Measurements from ENCODE around the gene NANS.

The NANS gene

GRCh38 chr9:98031169-98031568 lies 25.4 kb upstream of the NANS start:
- Histone ChIP-seq H3F3A (ENCODE audit: low read depth) (no peaks in the 10 kb centered on the region), H3K9me2 (replicated peaks; ENCODE audit: low read depth, low read length) (no peaks in the 10 kb centered on the region), H3K9me3 (ENCODE audit: insufficient read depth, low read depth, low read length) (no peaks in the 10 kb centered on the region), H3K4me2 (ENCODE audit: low read depth, low read length, poor library complexity, severe bottlenecking) (no peak overlapping the region), H3K4me3 (ENCODE audit: low read length, poor library complexity, severe bottlenecking) (no peak overlapping the region), H4K20me1 (ENCODE audit: insufficient read depth, low read length, poor library complexity, severe bottlenecking) (no peaks in the 10 kb centered on the region), H3K27me3 (ENCODE audit: insufficient read depth, low read length, poor library complexity, severe bottlenecking) (no peaks in the 10 kb centered on the region), H3K79me2 (ENCODE audit: insufficient read depth, low read length) (no peaks in the 10 kb centered on the region), H2AFZ (ENCODE audit: low read length) (no peak overlapping the region), H3K36me3 (ENCODE audit: insufficient read depth, low read length) (no peaks in the 10 kb centered on the region), H3K9ac (ENCODE audit: low read depth, low read length, poor library complexity, severe bottlenecking) (no peak overlapping the region), H3K4me1 (ENCODE audit: insufficient read depth, low read length, poor library complexity, severe bottlenecking) (peaks cover 2% of the 10 kb centered on the region)
- TF ChIP-seq CTCF (conservative IDR thresholded peaks at IDR 0.05; ENCODE audit: low read length) = no peak
- TF ChIP-seq EZH2phosphoT487 (IDR thresholded peaks at IDR 0.05; ENCODE audit: borderline replicate concordance) = no peak

GRCh38 chr9:98031935-98032334 lies 24.6 kb upstream of the NANS start:
- Histone ChIP-seq H4K20me1 (ENCODE audit: insufficient read depth, low read length, poor library complexity, severe bottlenecking) (no peaks in the 10 kb centered on the region), H3K9me2 (replicated peaks; ENCODE audit: low read depth, low read length) (no peaks in the 10 kb centered on the region), H3K9me3 (ENCODE audit: insufficient read depth, low read depth, low read length) (no peaks in the 10 kb centered on the region), H3K79me2 (ENCODE audit: insufficient read depth, low read length) (no peaks in the 10 kb centered on the region), H3K4me2 (ENCODE audit: low read depth, low read length, poor library complexity, severe bottlenecking) (no peak overlapping the region), H3K4me3 (ENCODE audit: low read length, poor library complexity, severe bottlenecking) (no peak overlapping the region), H3F3A (ENCODE audit: low read depth) (no peaks in the 10 kb centered on the region), H3K9ac (ENCODE audit: low read depth, low read length, poor library complexity, severe bottlenecking) (no peak overlapping the region), H3K4me1 (ENCODE audit: insufficient read depth, low read length, poor library complexity, severe bottlenecking) (peaks cover 2% of the 10 kb centered on the region), H2AFZ (ENCODE audit: low read length) (no peak overlapping the region), H3K36me3 (ENCODE audit: insufficient read depth, low read length) (no peaks in the 10 kb centered on the region), H3K27me3 (ENCODE audit: insufficient read depth, low read length, poor library complexity, severe bottlenecking) (no peaks in the 10 kb centered on the region)
- TF ChIP-seq CTCF (conservative IDR thresholded peaks at IDR 0.05; ENCODE audit: low read length) (no peak), EZH2phosphoT487 (IDR thresholded peaks at IDR 0.05; ENCODE audit: borderline replicate concordance) (no peak)

GRCh38 chr9:98034593-98035546 lies 21.7 kb upstream of the NANS start:
- Histone ChIP-seq H3K4me2 (ENCODE audit: low read depth, low read length, poor library complexity, severe bottlenecking) (peak overlapping the region; percentile 73), H3K9me3 (ENCODE audit: insufficient read depth, low read depth, low read length) (no peaks in the 10 kb centered on the region), H3K27me3 (ENCODE audit: insufficient read depth, low read length, poor library complexity, severe bottlenecking) (no peaks in the 10 kb centered on the region), H3K4me3 (ENCODE audit: low read length, poor library complexity, severe bottlenecking) (peak overlapping the region; percentile 62), H2AFZ (ENCODE audit: low read length) (peak overlapping the region; percentile 84), H3K79me2 (ENCODE audit: insufficient read depth, low read length) (no peaks in the 10 kb centered on the region), H3K4me1 (ENCODE audit: insufficient read depth, low read length, poor library complexity, severe bottlenecking) (peaks cover 2% of the 10 kb centered on the region), H3K36me3 (ENCODE audit: insufficient read depth, low read length) (no peaks in the 10 kb centered on the region), H3K9me2 (replicated peaks; ENCODE audit: low read depth, low read length) (no peaks in the 10 kb centered on the region), H4K20me1 (ENCODE audit: insufficient read depth, low read length, poor library complexity, severe bottlenecking) (no peaks in the 10 kb centered on the region), H3F3A (ENCODE audit: low read depth) (no peaks in the 10 kb centered on the region), H3K9ac (ENCODE audit: low read depth, low read length, poor library complexity, severe bottlenecking) (no peak overlapping the region)
- TF ChIP-seq CTCF (conservative IDR thresholded peaks at IDR 0.05; ENCODE audit: low read length) (peak; percentile 89), EZH2phosphoT487 (IDR thresholded peaks at IDR 0.05; ENCODE audit: borderline replicate concordance) (no peak)
